Smooth muscle cell (in vitro differentiated cells): ENCODE data around the gene MDFIC. TPM values are rescaled to one million over a fixed set of nuclear protein-coding genes. Genes with fewer than 3 reads are reported as not detected.

Source experiments
- DNase-seq: peaks from one replicate; lab custom pipeline; 2025; ENCODE audit not compliant: unreplicated experiment; lab: John Stamatoyannopoulos, UW
- H2AFZ ChIP-seq: fragments of 200-600 bp; sonication (generic); 2 replicates; pipeline ENCODE4 v1.6.0; 2016; ENCODE audit warnings: antibody characterized with exemption, low read depth, mild to moderate bottlenecking
- H3F3A ChIP-seq: fragments of 200-600 bp; sonication (generic); 2 replicates; pipeline ENCODE4 v1.6.0; 2017; ENCODE audit warnings: antibody characterized with exemption, low read depth
- H3K27ac ChIP-seq: fragments of 200-600 bp; sonication (generic); 2 replicates; pipeline ENCODE4 v1.5.1; 2016; ENCODE audit warnings: low read depth, mild to moderate bottlenecking
- H3K27me3 ChIP-seq: fragments of 200-600 bp; sonication (generic); 2 replicates; pipeline ENCODE4 v1.6.1; 2016; ENCODE audit warnings: low read depth, mild to moderate bottlenecking
- H3K36me3 ChIP-seq: fragments of 200-600 bp; sonication (generic); 2 replicates; pipeline ENCODE4 v1.5.1; 2016; ENCODE audit warnings: low read depth
- H3K4me1 ChIP-seq: fragments of 200-600 bp; sonication (generic); 2 replicates; pipeline ENCODE4 v1.5.1; 2016; ENCODE audit warnings: low read depth
- H3K4me2 ChIP-seq: fragments of 200-600 bp; sonication (generic); 2 replicates; pipeline ENCODE4 v1.6.0; 2016; ENCODE audit warnings: mild to moderate bottlenecking
- H3K4me3 ChIP-seq: fragments of 200-600 bp; sonication (generic); 2 replicates; pipeline ENCODE4 v1.5.1; 2016; ENCODE audit warnings: mild to moderate bottlenecking
- H3K79me2 ChIP-seq: fragments of 200-600 bp; sonication (generic); 2 replicates; pipeline ENCODE4 v1.6.0; 2016; ENCODE audit warnings: low read depth, mild to moderate bottlenecking
- H3K9ac ChIP-seq: fragments of 200-600 bp; sonication (generic); 2 replicates; pipeline ENCODE4 v1.6.0; 2016; ENCODE audit warnings: low read depth
- H3K9me3 ChIP-seq: fragments of 200-600 bp; sonication (generic); replicated peaks from 2 replicates; pipeline ENCODE4 v1.5.1; 2016; ENCODE audit warnings: low read depth
- H4K20me1 ChIP-seq: fragments of 200-600 bp; sonication (generic); 2 replicates; pipeline ENCODE4 v1.6.0; 2016; ENCODE audit warnings: low read depth
- CTCF ChIP-seq: fragments of 200-600 bp; sonication (generic); IDR thresholded peaks from 2 replicates; pipeline ENCODE4 v1.5.1; 2017; ENCODE audit warnings: borderline replicate concordance, mild to moderate bottlenecking, antibody characterized with exemption; ENCODE audit not compliant: insufficient read depth, poor library complexity, severe bottlenecking
- WGBS: methylation state at CpG from one replicate; pipeline ENCODE4 v1.1.7; 2016; ENCODE audit warnings: low lambda C conversion rate; 5-methylcytosine and 5-hydroxymethylcytosine counted together
- polyA plus RNA-seq: library from polyadenylated mRNA; unstranded; fragments of >200 nt; fragmentation: Nextera tagmentation; extraction: Ambion mirVana; gene quantifications from 2 replicates; pipeline ENCODE4 v1.2.1, GENCODE V29; 2016
- total RNA-seq: library from RNA; depleted of rRNA; stranded (reverse); fragments of >200 nt; gene quantifications from 2 replicates; pipeline ENCODE4 v1.2.3, GENCODE V29; 2014

The MDFIC gene
- total and polyA plus RNA-seq, 2 experiments from 2014 or later, result 17.5 to 37.0 TPM

- Histone ChIP-seq H3K4me1 (no peaks in the 10 kb centered on the region), H3K79me2 (peaks cover 62% of the 10 kb centered on the region), H2AFZ (no peak overlapping the region), H3K9ac (no peak overlapping the region), H3K27me3 (no peaks in the 10 kb centered on the region), H3K4me2 (no peak overlapping the region), H4K20me1 (peaks cover 5% of the 10 kb centered on the region), H3K27ac (no peak overlapping the region), H3F3A (peaks cover 3% of the 10 kb centered on the region), H3K4me3 (no peak overlapping the region), H3K36me3 (no peaks in the 10 kb centered on the region), H3K9me3 (no peaks in the 10 kb centered on the region)
- DNase-seq, result no peak
- no peak for TF ChIP-seq CTCF
- WGBS, result 87% methylated on average over 3 of the region's 3 CpGs
Observed at GRCh38 chr7:114939484-114940097, 17.7 kb downstream of the MDFIC start.

GRCh38 chr7:114940220-114940619, 18.3 kb downstream of the MDFIC start:
- H4K20me1 ChIP-seq, result peaks cover 5% of the 10 kb centered on the region
- H3K4me2 ChIP-seq, result no peak overlapping the region
- H3K4me3 ChIP-seq, result no peak overlapping the region
- H3K9ac ChIP-seq, result no peak overlapping the region
- H3K27ac ChIP-seq, result no peak overlapping the region
- H3K27me3 ChIP-seq, result no peaks in the 10 kb centered on the region
- H3K4me1 ChIP-seq, result peaks cover 5% of the 10 kb centered on the region
- 94% methylated on average over 3 of the region's 3 CpGs for WGBS
- H3K79me2 ChIP-seq, result peaks cover 56% of the 10 kb centered on the region
- no peaks in the 10 kb centered on the region for H3K36me3 ChIP-seq
- H2AFZ ChIP-seq, result no peak overlapping the region
- TF ChIP-seq CTCF, result no peak
- no peak for DNase-seq
- H3K9me3 ChIP-seq, result no peaks in the 10 kb centered on the region
- H3F3A ChIP-seq, result peaks cover 3% of the 10 kb centered on the region

- H3K79me2 ChIP-seq, result peaks cover 49% of the 10 kb centered on the region
Observed at GRCh38 chr7:114941692-114942091, 19.8 kb downstream of the MDFIC start.

More at GRCh38 chr7:114941692-114942091, 19.8 kb downstream of the MDFIC start:
- no peak overlapping the region for H2AFZ ChIP-seq
- H3K27ac ChIP-seq, result no peak overlapping the region
- H3K27me3 ChIP-seq, result no peaks in the 10 kb centered on the region
- H3K4me2 ChIP-seq, result no peak overlapping the region
- no peak for TF ChIP-seq CTCF
- no peaks in the 10 kb centered on the region for H3K36me3 ChIP-seq
- H3K4me3 ChIP-seq, result no peak overlapping the region
- no peaks in the 10 kb centered on the region for H3K9me3 ChIP-seq
- H4K20me1 ChIP-seq, result no peaks in the 10 kb centered on the region
- H3K9ac ChIP-seq, result no peak overlapping the region
- peaks cover 6% of the 10 kb centered on the region for H3K4me1 ChIP-seq
- 93% methylated on average over 5 of the region's 5 CpGs for WGBS
- no peak for DNase-seq
- peaks cover 3% of the 10 kb centered on the region for H3F3A ChIP-seq
